ENCODE data around the gene CATSPER4. TPM values are rescaled to one million over a fixed set of nuclear protein-coding genes. Genes with fewer than 3 reads are reported as not detected.
"Not testable (repeated sequence)": the region's sequence is repeated elsewhere in the genome, so short reads cannot be mapped to it uniquely, and the experiment has no call there.

Gene CATSPER4
- total and polyA plus RNA-seq, 2 donors (not counting 1 experiment from before 2014, with no cell fraction given): not detected

DNA sequence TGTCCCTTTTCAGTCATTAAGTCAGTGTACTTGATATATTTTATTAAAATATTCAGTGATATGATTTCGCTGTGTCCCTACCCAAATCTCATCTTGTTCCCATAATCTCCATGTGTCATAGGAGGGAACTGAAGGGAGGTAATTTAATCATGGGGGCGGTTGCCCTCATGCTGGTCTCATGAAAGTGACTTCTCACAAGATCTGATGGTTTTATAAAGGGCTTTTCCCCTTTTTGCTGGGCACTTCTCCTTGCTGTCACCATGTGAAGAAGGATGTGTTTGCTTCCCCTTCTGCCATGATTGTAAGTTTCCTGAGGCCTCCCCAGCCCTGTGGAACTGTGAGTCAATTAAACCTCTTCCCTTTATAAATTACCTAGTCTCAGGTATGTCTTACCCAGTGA lies 40.3 kb downstream of the CATSPER4 start:
- WGBS (ENCODE audit: insufficient coverage): no CpG with 5 or more reads among the region's 2 CpGs
- Mint-ChIP-seq H3K27me3 (peaks cover 11% of the 10 kb centered on the region), H3K4me1 (peaks cover 22% of the 10 kb centered on the region)
- H3K9me3 ChIP-seq (ENCODE audit: control extremely low read depth in 1 of 3, control insufficient read depth in 2 of 3, insufficient read depth in 1 of 3, low read length in 2 of 3); H3K9me3 Mint-ChIP-seq (ENCODE audit: insufficient read depth); H3K4me3 Mint-ChIP-seq; H3K27ac Mint-ChIP-seq; H3K4me2 ChIP-seq (replicated peaks; ENCODE audit: low read depth, low read length, poor library complexity, severe bottlenecking); H4K20me1 ChIP-seq (ENCODE audit: control insufficient read depth, insufficient read depth, low read length, poor library complexity, severe bottlenecking); ATAC-seq (ENCODE audit: low read depth); DNase-seq; H3K27ac ChIP-seq (ENCODE audit: low read length in 2 of 2); H3K36me3 ChIP-seq (replicated peaks in 1 of 2; ENCODE audit: control extremely low read depth in 1 of 2, control insufficient read depth in 1 of 2, extremely low read depth in 1 of 2, insufficient read depth in 2 of 2, low read length in 1 of 2); H3K4me3 ChIP-seq (ENCODE audit: control extremely low read depth in 1 of 5, extremely low read depth in 1 of 5, insufficient read depth in 1 of 5, low read depth in 2 of 5, low read length in 4 of 5); H3K9ac ChIP-seq (ENCODE audit: low read length); H3K79me2 ChIP-seq (ENCODE audit: control insufficient read depth, insufficient read depth, low read length); H2AFZ ChIP-seq (ENCODE audit: insufficient read depth, low read depth, low read length, poor library complexity, severe bottlenecking); POLR2A ChIA-PET: not testable (repeated sequence)
- H3K27me3 ChIP-seq (replicated peaks in 1 of 4; ENCODE audit: control extremely low read depth in 1 of 4, control insufficient read depth in 3 of 4, insufficient read depth in 4 of 4, low read length in 3 of 4): peaks cover 0 to 18% (median 8%) of the 10 kb centered on the region in 4 experiments
- peaks cover 13 to 23% of the 10 kb centered on the region in 2 donors for H3K4me1 ChIP-seq (ENCODE audit: control insufficient read depth in 2 of 2, insufficient read depth in 2 of 2, low read length in 2 of 2)
- intact Hi-C loops (cut with micrococcal nuclease): loop anchor here (5.0 kb wide), 1 partner anchor 57 kb away; no protein-coding TSS in a partner anchor
- CTCF ChIA-PET: interaction anchor here (0.6 to 2.5 kb wide), 4 partner anchors 15 to 433 kb away, joined by 3 to 6 read pairs (median 4); partner anchors contain the start of gene ZNF593

DNA sequence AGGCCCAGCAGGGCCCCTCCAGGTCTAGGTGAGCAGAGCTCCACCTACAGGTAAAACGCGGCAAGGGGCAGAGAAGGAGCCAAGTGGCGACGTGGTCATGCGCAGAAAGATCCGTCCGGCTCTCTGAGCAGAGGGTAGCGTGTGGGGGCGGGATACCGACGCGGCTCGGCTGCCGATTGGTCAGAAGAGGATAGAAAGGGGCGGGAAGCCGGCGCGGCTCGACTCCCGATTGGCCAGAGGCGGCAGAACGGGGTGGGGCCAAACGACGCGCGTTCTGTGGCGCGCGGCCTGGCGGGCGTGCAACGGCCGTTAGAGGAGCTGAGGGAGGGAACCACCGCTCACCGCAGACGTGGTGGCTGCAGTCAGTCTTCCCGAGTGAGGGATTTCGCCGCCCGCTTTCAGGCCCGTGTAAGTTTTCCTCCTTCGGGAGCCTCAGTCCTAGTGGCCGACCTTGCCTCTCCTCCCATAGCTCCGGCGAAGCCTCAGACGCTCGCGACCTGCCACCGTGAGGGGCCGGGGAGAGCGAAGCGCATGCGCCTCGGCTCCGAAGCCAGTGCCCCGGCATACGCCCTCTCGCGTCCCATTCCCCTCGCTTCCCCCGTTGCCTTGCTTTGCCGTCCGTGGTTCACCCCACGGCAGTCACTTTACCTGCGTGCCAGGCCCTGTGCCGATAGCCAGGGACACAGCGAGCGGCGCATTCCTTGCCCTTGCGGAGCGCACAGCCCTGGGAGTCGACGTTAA lies 43.7 kb downstream of the CATSPER4 start, which contains the start of gene CEP85:
TSS of gene CEP85 (plus strand) at position 298 of the 741 bp plus-strand sequence. CDS start 5,584 bp downstream, outside the sequence.
- peak within 1 kb of the TSS; percentile 59 to 86 for H3K27ac ChIP-seq (ENCODE audit: low read length in 2 of 2)
- H4K20me1 ChIP-seq (ENCODE audit: control insufficient read depth, insufficient read depth, low read length, poor library complexity, severe bottlenecking): no peaks in the 10 kb centered on the region
- peak within 1 kb of the TSS; percentile 94 for H3K4me2 ChIP-seq (replicated peaks; ENCODE audit: low read depth, low read length, poor library complexity, severe bottlenecking)
- peak within 1 kb of the TSS; percentile 95 for H3K27ac Mint-ChIP-seq
- under 1% methylated on average over 73 of the region's 73 CpGs for WGBS (ENCODE audit: insufficient coverage)
- peaks cover 11 to 16% of the 10 kb centered on the region in 2 donors for H3K4me1 ChIP-seq (ENCODE audit: control insufficient read depth in 2 of 2, insufficient read depth in 2 of 2, low read length in 2 of 2)
- peak within 1 kb of the TSS; percentile 84 for H3K9ac ChIP-seq (ENCODE audit: low read length)
- no peaks in the 10 kb centered on the region for H3K9me3 ChIP-seq (ENCODE audit: control extremely low read depth in 1 of 3, control insufficient read depth in 2 of 3, insufficient read depth in 1 of 3, low read length in 2 of 3)
- ChIA-PET CTCF (interaction anchor here (0.6 to 5.8 kb wide), 41 partner anchors 9 to 203 kb away, joined by 3 to 43 read pairs (median 4); partner anchors contain the start of genes CD52, DHDDS, SH3BGRL3 and ZNF593), POLR2A (interaction anchor here (0.6 to 2.9 kb wide), 7 partner anchors 45 to 237 kb away, joined by 3 to 17 read pairs (median 4); partner anchors contain the start of genes CD52 and ZNF593)
- H3K36me3 ChIP-seq (replicated peaks in 1 of 2; ENCODE audit: control extremely low read depth in 1 of 2, control insufficient read depth in 1 of 2, extremely low read depth in 1 of 2, insufficient read depth in 2 of 2, low read length in 1 of 2): no peaks in the 10 kb centered on the region
- H3K4me1 Mint-ChIP-seq: peaks cover 27% of the 10 kb centered on the region
- H2AFZ ChIP-seq (ENCODE audit: insufficient read depth, low read depth, low read length, poor library complexity, severe bottlenecking): peak within 1 kb of the TSS; percentile 99
- H3K79me2 ChIP-seq (ENCODE audit: control insufficient read depth, insufficient read depth, low read length): peaks cover 31% of the 10 kb centered on the region
- H3K9me3 Mint-ChIP-seq (ENCODE audit: insufficient read depth): no peaks in the 10 kb centered on the region
- H3K4me3 ChIP-seq (ENCODE audit: control extremely low read depth in 1 of 5, extremely low read depth in 1 of 5, insufficient read depth in 1 of 5, low read depth in 2 of 5, low read length in 4 of 5): peak within 1 kb of the TSS; percentile 62 to 93 (median 81)
- H3K27me3 ChIP-seq (replicated peaks in 1 of 4; ENCODE audit: control extremely low read depth in 1 of 4, control insufficient read depth in 3 of 4, insufficient read depth in 4 of 4, low read length in 3 of 4): no peaks in the 10 kb centered on the region
- TF ChIP-seq EZH2 (IDR thresholded peaks at IDR 0.05; ENCODE audit: borderline replicate concordance, insufficient read depth, low read depth, low read length, poor library complexity, severe bottlenecking): no peak
- TF ChIP-seq, protein P1, sequence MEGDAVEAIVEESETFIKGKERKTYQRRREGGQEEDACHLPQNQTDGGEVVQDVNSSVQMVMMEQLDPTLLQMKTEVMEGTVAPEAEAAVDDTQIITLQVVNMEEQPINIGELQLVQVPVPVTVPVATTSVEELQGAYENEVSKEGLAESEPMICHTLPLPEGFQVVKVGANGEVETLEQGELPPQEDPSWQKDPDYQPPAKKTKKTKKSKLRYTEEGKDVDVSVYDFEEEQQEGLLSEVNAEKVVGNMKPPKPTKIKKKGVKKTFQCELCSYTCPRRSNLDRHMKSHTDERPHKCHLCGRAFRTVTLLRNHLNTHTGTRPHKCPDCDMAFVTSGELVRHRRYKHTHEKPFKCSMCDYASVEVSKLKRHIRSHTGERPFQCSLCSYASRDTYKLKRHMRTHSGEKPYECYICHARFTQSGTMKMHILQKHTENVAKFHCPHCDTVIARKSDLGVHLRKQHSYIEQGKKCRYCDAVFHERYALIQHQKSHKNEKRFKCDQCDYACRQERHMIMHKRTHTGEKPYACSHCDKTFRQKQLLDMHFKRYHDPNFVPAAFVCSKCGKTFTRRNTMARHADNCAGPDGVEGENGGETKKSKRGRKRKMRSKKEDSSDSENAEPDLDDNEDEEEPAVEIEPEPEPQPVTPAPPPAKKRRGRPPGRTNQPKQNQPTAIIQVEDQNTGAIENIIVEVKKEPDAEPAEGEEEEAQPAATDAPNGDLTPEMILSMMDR (IDR thresholded peaks at IDR 0.05): peak; percentile 90
- H3K4me3 Mint-ChIP-seq: peak within 1 kb of the TSS; percentile 97
- ATAC-seq (ENCODE audit: low read depth) (peak; percentile 87), DNase-seq (peak; percentile 100)
- intact Hi-C loops (cut with micrococcal nuclease): loop anchor here (1.0 to 5.0 kb wide), 9 partner anchors 41 to 198 kb away; partner anchors contain the start of genes DHDDS, PDIK1L and ZNF593
- H3K27me3 Mint-ChIP-seq: no peaks in the 10 kb centered on the region

Measured in B cell (primary cell).